ENCODE data around the gene NRIP3. TPM values are rescaled to one million over a fixed set of nuclear protein-coding genes. Genes with fewer than 3 reads are reported as not detected.
"Not testable (repeated sequence)": the region's sequence is repeated elsewhere in the genome, so short reads cannot be mapped to it uniquely, and the experiment has no call there.

Gene NRIP3
- total RNA-seq, 1 donor from 2014 or later = 1.3 TPM

- no peak overlapping the region for H3K27ac ChIP-seq
- H3K4me1 ChIP-seq = peaks cover 21% of the 10 kb centered on the region
- no peaks in the 10 kb centered on the region for H3K36me3 ChIP-seq
- no peak for DNase-seq
- H3K4me3 ChIP-seq = no peak overlapping the region
- TF ChIP-seq CTCF (IDR thresholded peaks at IDR 0.05) = no peak
- H3K9me3 ChIP-seq = no peaks in the 10 kb centered on the region
- ATAC-seq = no peak
- no peaks in the 10 kb centered on the region for H3K27me3 ChIP-seq
- intact Hi-C loops (cut with DNase I) = no loop called here
Measured at GRCh38 chr11:9016916-9017642, 13.3 kb upstream of the NRIP3 start.

- Histone ChIP-seq H3K4me1 (peaks cover 21% of the 10 kb centered on the region), H3K4me3 (no peak overlapping the region), H3K36me3 (no peaks in the 10 kb centered on the region), H3K9me3 (no peaks in the 10 kb centered on the region), H3K27me3 (no peaks in the 10 kb centered on the region), H3K27ac (no peak overlapping the region)
- ATAC-seq (peak; percentile 92), DNase-seq (no peak)
- intact Hi-C loops (cut with DNase I) = no loop called here
- peak; percentile 80 for TF ChIP-seq CTCF (IDR thresholded peaks at IDR 0.05)
Measured at GRCh38 chr11:9015677-9016076, 11.9 kb upstream of the NRIP3 start.

- H3K27me3 ChIP-seq = no peaks in the 10 kb centered on the region
- H3K4me3 ChIP-seq = no peak overlapping the region
- H3K4me1 ChIP-seq = peaks cover 21% of the 10 kb centered on the region
- TF ChIP-seq CTCF (IDR thresholded peaks at IDR 0.05) = no peak
- intact Hi-C loops (cut with DNase I) = no loop called here
- no peak for ATAC-seq
- H3K9me3 ChIP-seq = no peaks in the 10 kb centered on the region
- DNase-seq = no peak
- H3K36me3 ChIP-seq = no peaks in the 10 kb centered on the region
- H3K27ac ChIP-seq = no peak overlapping the region
Measured at GRCh38 chr11:9014826-9015225, 11.0 kb upstream of the NRIP3 start.

- Histone ChIP-seq H3K27ac (no peak overlapping the region), H3K36me3 (no peaks in the 10 kb centered on the region), H3K4me3 (no peak overlapping the region), H3K4me1 (peaks cover 21% of the 10 kb centered on the region), H3K27me3 (no peaks in the 10 kb centered on the region), H3K9me3 (no peaks in the 10 kb centered on the region)
- ATAC-seq = no peak
- no peak for TF ChIP-seq CTCF (IDR thresholded peaks at IDR 0.05)
- no peak for DNase-seq
- intact Hi-C loops (cut with DNase I) = no loop called here
Measured at GRCh38 chr11:9013373-9013772, 9.6 kb upstream of the NRIP3 start.

- intact Hi-C loops (cut with DNase I); H3K4me1 ChIP-seq; H3K36me3 ChIP-seq; H3K9me3 ChIP-seq; H3K27ac ChIP-seq; ATAC-seq; H3K4me3 ChIP-seq; DNase-seq; H3K27me3 ChIP-seq: not testable (repeated sequence)
Measured at GRCh38 chr11:9009538-9009937, 5.7 kb upstream of the NRIP3 start.

- H3K27me3 ChIP-seq = peaks cover 2% of the 10 kb centered on the region
- peaks cover 9% of the 10 kb centered on the region for H3K4me1 ChIP-seq
- no peaks in the 10 kb centered on the region for H3K36me3 ChIP-seq
- no peak overlapping the region for H3K27ac ChIP-seq
- DNase-seq (no peak), ATAC-seq (no peak)
- no peaks in the 10 kb centered on the region for H3K9me3 ChIP-seq
- no peak overlapping the region for H3K4me3 ChIP-seq
- intact Hi-C loops (cut with DNase I) = no loop called here
- no peak for TF ChIP-seq CTCF (IDR thresholded peaks at IDR 0.05)
Measured at GRCh38 chr11:9008661-9009060, 4.9 kb upstream of the NRIP3 start.

Data from upper lobe of right lung (tissue), 1 donor.